ENCODE results near the gene APOA1. TPM values are rescaled to one million over a fixed set of nuclear protein-coding genes. Genes with fewer than 3 reads are reported as not detected.

APOA1 gene
- total RNA-seq, 2 experiments from 2014 or later = 0.47 to 0.77 TPM

DNA sequence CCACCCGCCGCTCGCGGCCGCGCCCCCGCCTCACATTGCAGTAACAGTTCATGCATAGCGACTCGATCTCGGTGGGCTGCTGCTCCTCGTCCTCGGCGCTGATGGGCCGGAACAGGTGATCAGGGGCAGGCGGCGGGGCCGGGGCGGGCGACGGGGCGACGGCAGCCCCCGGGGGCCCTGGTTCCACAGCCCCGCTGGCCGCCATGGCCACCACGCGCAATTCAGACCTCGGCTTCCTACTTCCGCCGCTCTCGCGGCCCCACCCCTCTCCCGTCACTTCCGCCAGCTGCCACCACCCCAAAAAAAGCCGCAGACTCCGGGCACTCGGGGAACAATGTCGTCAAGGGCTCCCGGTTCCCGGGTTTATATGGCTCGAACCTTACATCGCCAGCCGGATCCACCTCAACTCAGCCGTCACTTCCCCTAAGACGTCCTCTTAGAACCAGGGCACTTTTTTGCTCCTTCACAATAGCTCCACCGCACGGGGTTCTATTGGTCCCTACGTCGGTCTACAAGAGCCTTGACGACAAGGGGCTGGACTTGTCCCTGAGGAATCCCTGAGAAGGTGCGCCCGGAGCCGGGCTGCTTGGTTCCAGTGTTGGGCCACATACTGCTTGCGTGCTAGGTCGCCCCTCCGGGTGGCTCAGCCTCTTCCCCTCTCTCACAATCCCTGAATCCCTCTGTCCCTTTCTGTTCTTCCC lies 49.5 kb downstream of the APOA1 start, which contains the start of gene ZPR1:
Gene ZPR1, minus strand, starts transcription at position 238 of the 701 bp plus-strand sequence. Its CDS starts 33 bp downstream, at position 205.
- DNase-seq = peak; percentile 71 to 92 (median 84)
- no peaks in the 10 kb centered on the region for H3K27me3 ChIP-seq (ENCODE audit: control insufficient read depth in 1 of 2, insufficient read depth in 2 of 2, low read length in 2 of 2)
- ChIA-PET POLR2A (interaction anchor here (0.7 to 3.0 kb wide), 18 partner anchors 11 to 443 kb away, joined by 3 to 64 read pairs (median 4); partner anchors contain the start of genes BUD13, PAFAH1B2, PCSK7 and SIDT2), CTCF (interaction anchor here (1.1 to 1.4 kb wide), 3 partner anchors 16 to 48 kb away, joined by 3 read pairs; no protein-coding TSS in a partner anchor)
- H3K27me3 Mint-ChIP-seq = no peaks in the 10 kb centered on the region
- peak within 1 kb of the TSS; percentile 94 for H3K4me3 Mint-ChIP-seq
- ATAC-seq (ENCODE audit: poor library complexity) = peak; percentile 82
- peaks cover 53% of the 10 kb centered on the region for H3K36me3 Mint-ChIP-seq (ENCODE audit: low read depth)
- H3K4me1 Mint-ChIP-seq (ENCODE audit: low read depth) = peaks cover 52% of the 10 kb centered on the region
- no peaks in the 10 kb centered on the region for H3K9me3 ChIP-seq (ENCODE audit: control insufficient read depth in 1 of 2, insufficient read depth in 1 of 2, low read length in 2 of 2)
- TF ChIP-seq, protein P1, sequence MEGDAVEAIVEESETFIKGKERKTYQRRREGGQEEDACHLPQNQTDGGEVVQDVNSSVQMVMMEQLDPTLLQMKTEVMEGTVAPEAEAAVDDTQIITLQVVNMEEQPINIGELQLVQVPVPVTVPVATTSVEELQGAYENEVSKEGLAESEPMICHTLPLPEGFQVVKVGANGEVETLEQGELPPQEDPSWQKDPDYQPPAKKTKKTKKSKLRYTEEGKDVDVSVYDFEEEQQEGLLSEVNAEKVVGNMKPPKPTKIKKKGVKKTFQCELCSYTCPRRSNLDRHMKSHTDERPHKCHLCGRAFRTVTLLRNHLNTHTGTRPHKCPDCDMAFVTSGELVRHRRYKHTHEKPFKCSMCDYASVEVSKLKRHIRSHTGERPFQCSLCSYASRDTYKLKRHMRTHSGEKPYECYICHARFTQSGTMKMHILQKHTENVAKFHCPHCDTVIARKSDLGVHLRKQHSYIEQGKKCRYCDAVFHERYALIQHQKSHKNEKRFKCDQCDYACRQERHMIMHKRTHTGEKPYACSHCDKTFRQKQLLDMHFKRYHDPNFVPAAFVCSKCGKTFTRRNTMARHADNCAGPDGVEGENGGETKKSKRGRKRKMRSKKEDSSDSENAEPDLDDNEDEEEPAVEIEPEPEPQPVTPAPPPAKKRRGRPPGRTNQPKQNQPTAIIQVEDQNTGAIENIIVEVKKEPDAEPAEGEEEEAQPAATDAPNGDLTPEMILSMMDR (IDR thresholded peaks at IDR 0.05) = no peak
- H3K27ac ChIP-seq (ENCODE audit: low read depth in 1 of 2, low read length in 2 of 2) = peak within 1 kb of the TSS; percentile 63 to 79
- intact Hi-C loops (cut with DNase I, micrococcal nuclease) = loop anchor here (1.0 to 5.0 kb wide), 6 partner anchors 15 to 539 kb away; partner anchors contain the start of genes BUD13 (in 2 of the 2), PCSK7 (in 2 of the 2), RNF214 (in 2 of the 2) and CEP164 (in 1 of the 2)
- peaks cover 37% of the 10 kb centered on the region for H3K36me3 ChIP-seq (ENCODE audit: insufficient read depth, low read length)
- H3K4me1 ChIP-seq (ENCODE audit: insufficient read depth, low read length) = peaks cover 46% of the 10 kb centered on the region
- no peaks in the 10 kb centered on the region for H3K9me3 Mint-ChIP-seq
- peak within 1 kb of the TSS; percentile 96 for H3K27ac Mint-ChIP-seq
- H3K4me3 ChIP-seq (ENCODE audit: low read length) = peak within 1 kb of the TSS; percentile 85

DNA sequence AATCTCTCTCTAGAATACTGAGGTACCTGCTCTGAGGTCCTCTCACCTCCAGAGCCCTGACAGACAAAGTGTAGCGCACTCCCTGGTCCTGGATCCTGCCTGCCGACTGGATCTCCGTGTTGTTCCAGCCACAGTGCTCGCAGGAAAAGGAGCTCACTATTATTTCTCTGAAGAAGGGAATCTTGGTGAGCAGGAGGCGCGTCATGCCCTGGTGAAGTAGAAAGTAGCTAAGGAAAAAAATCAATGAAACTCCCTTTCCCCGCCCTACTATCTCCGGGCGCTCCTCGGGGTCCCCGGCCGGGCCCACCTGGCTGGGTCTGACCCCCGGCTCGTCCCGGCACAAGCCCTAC lies 50.0 kb downstream of the APOA1 start:
- TF ChIP-seq, protein P1 (IDR thresholded peaks at IDR 0.05) = no peak
- no peaks in the 10 kb centered on the region for H3K9me3 ChIP-seq (ENCODE audit: control insufficient read depth in 1 of 2, insufficient read depth in 1 of 2, low read length in 2 of 2)
- intact Hi-C loops (cut with DNase I, micrococcal nuclease) = loop anchor here (5.0 kb wide), 3 partner anchors 65 to 540 kb away; partner anchors contain the start of genes CEP164 (in 1 of the 2), PCSK7 (in 1 of the 2) and RNF214 (in 1 of the 2)
- H3K27ac Mint-ChIP-seq = peak overlapping the region; percentile 96
- H3K36me3 ChIP-seq (ENCODE audit: insufficient read depth, low read length) = peaks cover 42% of the 10 kb centered on the region
- H3K9me3 Mint-ChIP-seq = no peaks in the 10 kb centered on the region
- peaks cover 46% of the 10 kb centered on the region for H3K4me1 ChIP-seq (ENCODE audit: insufficient read depth, low read length)
- H3K36me3 Mint-ChIP-seq (ENCODE audit: low read depth) = peaks cover 58% of the 10 kb centered on the region
- peak overlapping the region; percentile 32 to 63 for H3K27ac ChIP-seq (ENCODE audit: low read depth in 1 of 2, low read length in 2 of 2)
- H3K27me3 ChIP-seq (ENCODE audit: control insufficient read depth in 1 of 2, insufficient read depth in 2 of 2, low read length in 2 of 2) = no peaks in the 10 kb centered on the region
- no peaks in the 10 kb centered on the region for H3K27me3 Mint-ChIP-seq
- DNase-seq (peak in 1 of 14 experiments; percentile 10), ATAC-seq (ENCODE audit: poor library complexity) (peak; percentile 1)
- peak overlapping the region; percentile 94 for H3K4me3 Mint-ChIP-seq
- peaks cover 50% of the 10 kb centered on the region for H3K4me1 Mint-ChIP-seq (ENCODE audit: low read depth)
- peak overlapping the region; percentile 85 for H3K4me3 ChIP-seq (ENCODE audit: low read length)
- POLR2A ChIA-PET = interaction anchor here (0.6 to 3.0 kb wide), 15 partner anchors 11 to 444 kb away, joined by 3 to 64 read pairs (median 6); partner anchors contain the start of genes BUD13, PAFAH1B2, PCSK7 and SIDT2
- CTCF ChIA-PET = interaction anchor here (1.1 to 1.4 kb wide), 3 partner anchors 16 to 49 kb away, joined by 3 read pairs; no protein-coding TSS in a partner anchor

DNA sequence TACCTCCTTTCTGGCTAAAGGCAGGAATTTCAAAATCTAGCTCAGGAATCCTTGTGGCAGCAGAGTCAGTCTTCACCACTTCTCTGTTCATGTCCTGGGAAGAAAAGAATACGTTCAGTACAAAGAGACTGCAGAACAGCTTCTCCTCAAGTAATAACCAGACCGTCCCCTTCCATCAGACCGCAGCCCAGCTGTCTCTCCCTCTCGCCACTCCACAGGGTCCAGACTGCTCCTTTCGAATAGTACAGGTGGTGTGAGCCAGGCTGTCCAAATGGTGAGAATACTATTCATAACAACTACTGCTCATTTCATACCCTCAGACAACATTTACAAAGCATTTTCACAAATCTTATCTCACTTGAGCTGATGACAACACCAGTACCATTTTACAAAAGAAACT lies 50.5 kb downstream of the APOA1 start:
- DNase-seq (no peak), ATAC-seq (ENCODE audit: poor library complexity) (no peak)
- H3K4me1 Mint-ChIP-seq (ENCODE audit: low read depth) = peaks cover 50% of the 10 kb centered on the region
- Histone ChIP-seq H3K36me3 (ENCODE audit: insufficient read depth, low read length) (peaks cover 47% of the 10 kb centered on the region), H3K4me3 (ENCODE audit: low read length) (peak overlapping the region; percentile 85), H3K27ac (ENCODE audit: low read depth in 1 of 2, low read length in 2 of 2) (peak overlapping the region in 1 of 2 donors; percentile 32), H3K27me3 (ENCODE audit: control insufficient read depth in 1 of 2, insufficient read depth in 2 of 2, low read length in 2 of 2) (no peaks in the 10 kb centered on the region), H3K9me3 (ENCODE audit: control insufficient read depth in 1 of 2, insufficient read depth in 1 of 2, low read length in 2 of 2) (no peaks in the 10 kb centered on the region), H3K4me1 (ENCODE audit: insufficient read depth, low read length) (peaks cover 46% of the 10 kb centered on the region)
- H3K9me3 Mint-ChIP-seq = no peaks in the 10 kb centered on the region
- H3K4me3 Mint-ChIP-seq = peak overlapping the region; percentile 94
- H3K27ac Mint-ChIP-seq = peak overlapping the region; percentile 96
- intact Hi-C loops (cut with DNase I, micrococcal nuclease) = loop anchor here (1.0 to 5.0 kb wide), 4 partner anchors 12 to 540 kb away; partner anchors contain the start of genes CEP164 (in 1 of the 2), PCSK7 (in 1 of the 2) and RNF214 (in 1 of the 2)
- H3K36me3 Mint-ChIP-seq (ENCODE audit: low read depth) = peaks cover 63% of the 10 kb centered on the region
- H3K27me3 Mint-ChIP-seq = no peaks in the 10 kb centered on the region
- CTCF ChIA-PET = interaction anchor here (1.3 to 1.4 kb wide), 2 partner anchors 15 to 49 kb away, joined by 3 read pairs; no protein-coding TSS in a partner anchor
- TF ChIP-seq, protein P1 (IDR thresholded peaks at IDR 0.05) = no peak
- POLR2A ChIA-PET = interaction anchor here (0.6 to 3.0 kb wide), 13 partner anchors 11 to 444 kb away, joined by 3 to 64 read pairs (median 6); partner anchors contain the start of genes BUD13, PAFAH1B2, PCSK7 and SIDT2

All from CD4-positive, alpha-beta T cell (primary cell).